ENCODE measurements around the gene CNTNAP2.

Gene CNTNAP2

GRCh38 chr7:146713205-146713604, 596.6 kb downstream of the CNTNAP2 start:
- no peak overlapping the region for H3K4me3 ChIP-seq (ENCODE audit: low read length in 2 of 2)
- H3K27me3 ChIP-seq (ENCODE audit: control insufficient read depth in 2 of 2, insufficient read depth in 2 of 2, low read length in 2 of 2): no peaks in the 10 kb centered on the region
- H3K27ac ChIP-seq (ENCODE audit: low read depth in 2 of 2, low read length in 2 of 2): no peak overlapping the region
- H3K36me3 ChIP-seq (ENCODE audit: control insufficient read depth in 2 of 2, insufficient read depth in 2 of 2, low read length in 2 of 2): no peaks in the 10 kb centered on the region
- no peaks in the 10 kb centered on the region for H3K4me1 ChIP-seq (ENCODE audit: control insufficient read depth in 2 of 2, insufficient read depth in 2 of 2, low read length in 2 of 2)
- H3K9ac ChIP-seq (ENCODE audit: low read depth in 1 of 2, low read length in 2 of 2): no peak overlapping the region
- H3K9me3 ChIP-seq (ENCODE audit: control insufficient read depth in 2 of 2, low read length in 2 of 2): no peaks in the 10 kb centered on the region

- H3K9ac ChIP-seq (ENCODE audit: low read depth in 1 of 2, low read length in 2 of 2): no peak overlapping the region
- H3K4me1 ChIP-seq (ENCODE audit: control insufficient read depth in 2 of 2, insufficient read depth in 2 of 2, low read length in 2 of 2): no peaks in the 10 kb centered on the region
- no peak overlapping the region for H3K27ac ChIP-seq (ENCODE audit: low read depth in 2 of 2, low read length in 2 of 2)
Observed at GRCh38 chr7:146713934-146714333, 597.3 kb downstream of the CNTNAP2 start.

GRCh38 chr7:146720195-146720594, 603.6 kb downstream of the CNTNAP2 start:
- H3K9me3 ChIP-seq (ENCODE audit: control insufficient read depth in 2 of 2, low read length in 2 of 2): peaks cover 0 to 3% of the 10 kb centered on the region in 2 donors
- H3K9ac ChIP-seq (ENCODE audit: low read depth in 1 of 2, low read length in 2 of 2): no peak overlapping the region
- no peak overlapping the region for H3K4me3 ChIP-seq (ENCODE audit: low read length in 2 of 2)
- no peak overlapping the region for H3K27ac ChIP-seq (ENCODE audit: low read depth in 2 of 2, low read length in 2 of 2)
- no peaks in the 10 kb centered on the region for H3K27me3 ChIP-seq (ENCODE audit: control insufficient read depth in 2 of 2, insufficient read depth in 2 of 2, low read length in 2 of 2)
- H3K36me3 ChIP-seq (ENCODE audit: control insufficient read depth in 2 of 2, insufficient read depth in 2 of 2, low read length in 2 of 2): no peaks in the 10 kb centered on the region
- no peaks in the 10 kb centered on the region for H3K4me1 ChIP-seq (ENCODE audit: control insufficient read depth in 2 of 2, insufficient read depth in 2 of 2, low read length in 2 of 2)

More at GRCh38 chr7:146713934-146714333, 597.3 kb downstream of the CNTNAP2 start:
- H3K9me3 ChIP-seq (ENCODE audit: control insufficient read depth in 2 of 2, low read length in 2 of 2): no peaks in the 10 kb centered on the region
- no peak overlapping the region for H3K4me3 ChIP-seq (ENCODE audit: low read length in 2 of 2)
- H3K36me3 ChIP-seq (ENCODE audit: control insufficient read depth in 2 of 2, insufficient read depth in 2 of 2, low read length in 2 of 2): no peaks in the 10 kb centered on the region
- H3K27me3 ChIP-seq (ENCODE audit: control insufficient read depth in 2 of 2, insufficient read depth in 2 of 2, low read length in 2 of 2): no peaks in the 10 kb centered on the region

GRCh38 chr7:146722986-146723385, 606.4 kb downstream of the CNTNAP2 start:
- Histone ChIP-seq H3K36me3 (ENCODE audit: control insufficient read depth in 2 of 2, insufficient read depth in 2 of 2, low read length in 2 of 2) (no peaks in the 10 kb centered on the region), H3K4me1 (ENCODE audit: control insufficient read depth in 2 of 2, insufficient read depth in 2 of 2, low read length in 2 of 2) (no peaks in the 10 kb centered on the region), H3K27ac (ENCODE audit: low read depth in 2 of 2, low read length in 2 of 2) (no peak overlapping the region), H3K27me3 (ENCODE audit: control insufficient read depth in 2 of 2, insufficient read depth in 2 of 2, low read length in 2 of 2) (no peaks in the 10 kb centered on the region), H3K9me3 (ENCODE audit: control insufficient read depth in 2 of 2, low read length in 2 of 2) (peaks cover 3% of the 10 kb centered on the region in 2 donors), H3K4me3 (ENCODE audit: low read length in 2 of 2) (no peak overlapping the region), H3K9ac (ENCODE audit: low read depth in 1 of 2, low read length in 2 of 2) (no peak overlapping the region)

- Histone ChIP-seq H3K27ac (ENCODE audit: low read depth in 2 of 2, low read length in 2 of 2) (no peak overlapping the region), H3K27me3 (ENCODE audit: control insufficient read depth in 2 of 2, insufficient read depth in 2 of 2, low read length in 2 of 2) (no peaks in the 10 kb centered on the region), H3K9ac (ENCODE audit: low read depth in 1 of 2, low read length in 2 of 2) (no peak overlapping the region), H3K9me3 (ENCODE audit: control insufficient read depth in 2 of 2, low read length in 2 of 2) (peaks cover 3% of the 10 kb centered on the region in 2 donors), H3K36me3 (ENCODE audit: control insufficient read depth in 2 of 2, insufficient read depth in 2 of 2, low read length in 2 of 2) (no peaks in the 10 kb centered on the region), H3K4me1 (ENCODE audit: control insufficient read depth in 2 of 2, insufficient read depth in 2 of 2, low read length in 2 of 2) (no peaks in the 10 kb centered on the region), H3K4me3 (ENCODE audit: low read length in 2 of 2) (no peak overlapping the region)
Observed at GRCh38 chr7:146725520-146725919, 608.9 kb downstream of the CNTNAP2 start.

- Histone ChIP-seq H3K4me3 (ENCODE audit: low read length in 2 of 2) (no peak overlapping the region), H3K27ac (ENCODE audit: low read depth in 2 of 2, low read length in 2 of 2) (no peak overlapping the region), H3K9ac (ENCODE audit: low read depth in 1 of 2, low read length in 2 of 2) (no peak overlapping the region), H3K9me3 (ENCODE audit: control insufficient read depth in 2 of 2, low read length in 2 of 2) (peaks cover 3% of the 10 kb centered on the region in 2 donors), H3K27me3 (ENCODE audit: control insufficient read depth in 2 of 2, insufficient read depth in 2 of 2, low read length in 2 of 2) (no peaks in the 10 kb centered on the region), H3K36me3 (ENCODE audit: control insufficient read depth in 2 of 2, insufficient read depth in 2 of 2, low read length in 2 of 2) (no peaks in the 10 kb centered on the region), H3K4me1 (ENCODE audit: control insufficient read depth in 2 of 2, insufficient read depth in 2 of 2, low read length in 2 of 2) (no peaks in the 10 kb centered on the region)
Observed at GRCh38 chr7:146728141-146728540, 611.5 kb downstream of the CNTNAP2 start.

GRCh38 chr7:146728611-146729010, 612.0 kb downstream of the CNTNAP2 start:
- Histone ChIP-seq H3K4me1 (ENCODE audit: control insufficient read depth in 2 of 2, insufficient read depth in 2 of 2, low read length in 2 of 2) (no peaks in the 10 kb centered on the region), H3K27me3 (ENCODE audit: control insufficient read depth in 2 of 2, insufficient read depth in 2 of 2, low read length in 2 of 2) (no peaks in the 10 kb centered on the region), H3K36me3 (ENCODE audit: control insufficient read depth in 2 of 2, insufficient read depth in 2 of 2, low read length in 2 of 2) (no peaks in the 10 kb centered on the region), H3K27ac (ENCODE audit: low read depth in 2 of 2, low read length in 2 of 2) (no peak overlapping the region), H3K9ac (ENCODE audit: low read depth in 1 of 2, low read length in 2 of 2) (no peak overlapping the region), H3K4me3 (ENCODE audit: low read length in 2 of 2) (no peak overlapping the region), H3K9me3 (ENCODE audit: control insufficient read depth in 2 of 2, low read length in 2 of 2) (peaks cover 3% of the 10 kb centered on the region in 2 donors)

GRCh38 chr7:146731185-146731584, 614.6 kb downstream of the CNTNAP2 start:
- no peak overlapping the region for H3K4me3 ChIP-seq (ENCODE audit: low read length in 2 of 2)
- no peaks in the 10 kb centered on the region for H3K36me3 ChIP-seq (ENCODE audit: control insufficient read depth in 2 of 2, insufficient read depth in 2 of 2, low read length in 2 of 2)
- no peaks in the 10 kb centered on the region for H3K27me3 ChIP-seq (ENCODE audit: control insufficient read depth in 2 of 2, insufficient read depth in 2 of 2, low read length in 2 of 2)
- H3K9me3 ChIP-seq (ENCODE audit: control insufficient read depth in 2 of 2, low read length in 2 of 2): peaks cover 0 to 3% of the 10 kb centered on the region in 2 donors
- no peaks in the 10 kb centered on the region for H3K4me1 ChIP-seq (ENCODE audit: control insufficient read depth in 2 of 2, insufficient read depth in 2 of 2, low read length in 2 of 2)
- no peak overlapping the region for H3K27ac ChIP-seq (ENCODE audit: low read depth in 2 of 2, low read length in 2 of 2)
- no peak overlapping the region for H3K9ac ChIP-seq (ENCODE audit: low read depth in 1 of 2, low read length in 2 of 2)

- no peak overlapping the region for H3K4me3 ChIP-seq (ENCODE audit: low read length in 2 of 2)
- H3K9me3 ChIP-seq (ENCODE audit: control insufficient read depth in 2 of 2, low read length in 2 of 2): peaks cover 0 to 5% of the 10 kb centered on the region in 2 donors
- H3K4me1 ChIP-seq (ENCODE audit: control insufficient read depth in 2 of 2, insufficient read depth in 2 of 2, low read length in 2 of 2): no peaks in the 10 kb centered on the region
- no peaks in the 10 kb centered on the region for H3K36me3 ChIP-seq (ENCODE audit: control insufficient read depth in 2 of 2, insufficient read depth in 2 of 2, low read length in 2 of 2)
- no peak overlapping the region for H3K27ac ChIP-seq (ENCODE audit: low read depth in 2 of 2, low read length in 2 of 2)
- H3K9ac ChIP-seq (ENCODE audit: low read depth in 1 of 2, low read length in 2 of 2): no peak overlapping the region
- no peaks in the 10 kb centered on the region for H3K27me3 ChIP-seq (ENCODE audit: control insufficient read depth in 2 of 2, insufficient read depth in 2 of 2, low read length in 2 of 2)
Observed at GRCh38 chr7:146735992-146736391, 619.4 kb downstream of the CNTNAP2 start.

GRCh38 chr7:146736446-146737190, 620.0 kb downstream of the CNTNAP2 start:
- H3K9ac ChIP-seq (ENCODE audit: low read depth in 1 of 2, low read length in 2 of 2): no peak overlapping the region
- H3K36me3 ChIP-seq (ENCODE audit: control insufficient read depth in 2 of 2, insufficient read depth in 2 of 2, low read length in 2 of 2): no peaks in the 10 kb centered on the region
- no peaks in the 10 kb centered on the region for H3K4me1 ChIP-seq (ENCODE audit: control insufficient read depth in 2 of 2, insufficient read depth in 2 of 2, low read length in 2 of 2)
- H3K4me3 ChIP-seq (ENCODE audit: low read length in 2 of 2): no peak overlapping the region
- H3K9me3 ChIP-seq (ENCODE audit: control insufficient read depth in 2 of 2, low read length in 2 of 2): peaks cover 0 to 5% of the 10 kb centered on the region in 2 donors
- H3K27me3 ChIP-seq (ENCODE audit: control insufficient read depth in 2 of 2, insufficient read depth in 2 of 2, low read length in 2 of 2): no peaks in the 10 kb centered on the region
- H3K27ac ChIP-seq (ENCODE audit: low read depth in 2 of 2, low read length in 2 of 2): no peak overlapping the region
